Esophagus squamous epithelium (tissue), 5 donors: Measurements from ENCODE around the gene PGS1. TPM values are rescaled to one million over a fixed set of nuclear protein-coding genes. Genes with fewer than 3 reads are reported as not detected.
A peak's percentile ranks its signal among the peaks of the same experiment; 100 is the strongest.

Experiments used
- DNase-seq: peaks from one replicate; lab custom pipeline; 2025; lab: John Stamatoyannopoulos, UW
- H3K27ac ChIP-seq, 4 donors: fragments of 200-600 bp; sonication (generic); one replicate each; pipeline ENCODE4 v1.5.1; 2016 to 2019; ENCODE audit warnings: mild to moderate bottlenecking in 1 of 4
- H3K27me3 ChIP-seq, 4 donors: fragments of 200-600 bp; sonication (generic); 1 replicate in 3 of 4; 2 replicates in 1 of 4; pipeline versions ENCODE4 v1.5.1 to v1.6.0; 2017 to 2021; ENCODE audit warnings: antibody characterized with exemption in 1 of 4
- H3K36me3 ChIP-seq, 3 donors: fragments of 200-600 bp; sonication (generic); one replicate each; pipeline ENCODE4 v1.5.1; 2016 to 2019
- H3K4me1 ChIP-seq, 3 donors: fragments of 200-600 bp; sonication (generic); one replicate each; pipeline ENCODE4 v1.5.1; 2017 to 2019
- H3K4me3 ChIP-seq, 4 donors: fragments of 200-600 bp; sonication (generic); 1 replicate in 3 of 4; 2 replicates in 1 of 4; pipeline ENCODE4 v1.5.1; 2016 to 2019; ENCODE audit warnings: mild to moderate bottlenecking in 2 of 4, moderate library complexity in 1 of 4
- H3K9me3 ChIP-seq, 3 donors: fragments of 200-600 bp; sonication (generic); one replicate each; pipeline ENCODE4 v1.5.1; 2016 to 2019
- CTCF ChIP-seq, 6 experiments: fragments of 450-650 bp in 4 of 6; fragments of 200-600 bp in 2 of 6; sonication (generic) in 2 of 6; IDR thresholded peaks; one replicate each; pipeline ENCODE4 v1.5.1; 2016 to 2019; ENCODE audit warnings: antibody characterized with exemption in 6 of 6, mild to moderate bottlenecking in 4 of 6, moderate library complexity in 4 of 6
- POLR2A ChIP-seq, 4 donors: fragments of 450-650 bp; IDR thresholded peaks; one replicate each; pipeline ENCODE4 v1.6.1; 2017; ENCODE audit warnings: antibody characterized with exemption in 4 of 4, mild to moderate bottlenecking in 4 of 4, moderate library complexity in 3 of 4
- WGBS, 2 donors: methylation state at CpG; one replicate each; pipeline ENCODE4 v1.1.5; 2018; 5-methylcytosine and 5-hydroxymethylcytosine counted together
- intact Hi-C: fragments of 100-400 bp; cut with DNase I; formaldehyde crosslinking; loops from one replicate; pipeline ENCODE4 v1.15.0; 2022
- total RNA-seq, 4 donors: library from RNA; depleted of rRNA; stranded (reverse); fragments of >200 nt; gene quantifications; one replicate each; pipeline ENCODE4 v1.1.0, GENCODE V29; 2016
- donor health status: DM: yes; HTN: yes; CAD: no.

The PGS1 gene
- total RNA-seq, 4 donors from 2014 or later = 18.6 to 32.4 (median 23.0) TPM

GRCh38 chr17:78438271-78438691, 59.8 kb downstream of the PGS1 start:
- 91 to 94% methylated on average over 4 of the region's 10 CpGs for WGBS, 2 donors
- intact Hi-C loops = no loop called here
- Histone ChIP-seq H3K4me3 (no peak overlapping the region), H3K9me3 (no peaks in the 10 kb centered on the region), H3K36me3 (no peaks in the 10 kb centered on the region), H3K27me3 (peaks cover 0 to 17% (median 0%) of the 10 kb centered on the region in 4 donors), H3K4me1 (no peaks in the 10 kb centered on the region), H3K27ac (no peak overlapping the region)
- no peak for TF ChIP-seq POLR2A (IDR thresholded peaks at IDR 0.05)
- TF ChIP-seq CTCF (IDR thresholded peaks at IDR 0.05) = no peak
- DNase-seq = no peak

GRCh38 chr17:78438694-78439325, 60.4 kb downstream of the PGS1 start:
- intact Hi-C loops = no loop called here
- 75 to 86% methylated on average over 13 of the region's 16 CpGs for WGBS, 2 donors
- DNase-seq = no peak

GRCh38 chr17:78441271-78441971, 63.0 kb downstream of the PGS1 start:
- Histone ChIP-seq H3K27me3 (peaks cover 0 to 33% (median 0%) of the 10 kb centered on the region in 4 donors), H3K36me3 (no peaks in the 10 kb centered on the region), H3K27ac (no peak overlapping the region), H3K4me3 (no peak overlapping the region), H3K9me3 (no peaks in the 10 kb centered on the region), H3K4me1 (no peaks in the 10 kb centered on the region)
- no peak for TF ChIP-seq POLR2A (IDR thresholded peaks at IDR 0.05)
- TF ChIP-seq CTCF (IDR thresholded peaks at IDR 0.05) = no peak
- intact Hi-C loops = no loop called here
- DNase-seq = no peak
- 46 to 90% methylated on average over 2 to 4 of the region's 12 CpGs for WGBS, 2 donors

More at GRCh38 chr17:78438694-78439325, 60.4 kb downstream of the PGS1 start:
- TF ChIP-seq CTCF (IDR thresholded peaks at IDR 0.05) (no peak), POLR2A (IDR thresholded peaks at IDR 0.05) (no peak)
- Histone ChIP-seq H3K36me3 (no peaks in the 10 kb centered on the region), H3K27me3 (peaks cover 0 to 22% (median 0%) of the 10 kb centered on the region in 4 donors), H3K4me1 (no peaks in the 10 kb centered on the region), H3K9me3 (no peaks in the 10 kb centered on the region), H3K4me3 (no peak overlapping the region), H3K27ac (no peak overlapping the region)

- H3K27ac ChIP-seq = peak overlapping the region in 1 of 4 donors; percentile 65
- H3K4me3 ChIP-seq = no peak overlapping the region
- TF ChIP-seq POLR2A (IDR thresholded peaks at IDR 0.05) = no peak
- TF ChIP-seq CTCF (IDR thresholded peaks at IDR 0.05) = no peak
- no peaks in the 10 kb centered on the region for H3K36me3 ChIP-seq
- H3K4me1 ChIP-seq = no peaks in the 10 kb centered on the region
- DNase-seq = peak; percentile 20
- H3K27me3 ChIP-seq = peaks cover 0 to 20% (median 0%) of the 10 kb centered on the region in 4 donors
- 54 to 65% methylated on average over 11 of the region's 19 CpGs for WGBS, 2 donors
- no peaks in the 10 kb centered on the region for H3K9me3 ChIP-seq
- intact Hi-C loops = no loop called here
These were observed 64.3 kb downstream of the PGS1 start for GRCh38 chr17:78442648-78443218.

GRCh38 chr17:78444392-78444791, 65.9 kb downstream of the PGS1 start:
- TF ChIP-seq POLR2A (IDR thresholded peaks at IDR 0.05) (no peak), CTCF (IDR thresholded peaks at IDR 0.05) (no peak)
- H3K36me3 ChIP-seq = no peaks in the 10 kb centered on the region
- WGBS, 2 donors = 75 to 90% methylated on average over 17 to 20 of the region's 20 CpGs
- no peak for DNase-seq
- H3K9me3 ChIP-seq = no peaks in the 10 kb centered on the region
- H3K27ac ChIP-seq = no peak overlapping the region
- no peaks in the 10 kb centered on the region for H3K4me1 ChIP-seq
- peaks cover 0 to 16% (median 0%) of the 10 kb centered on the region in 4 donors for H3K27me3 ChIP-seq
- intact Hi-C loops = no loop called here
- H3K4me3 ChIP-seq = no peak overlapping the region
